Colon (tissue), 2 donors: Measurements from ENCODE around the gene TCN2.
"Not testable (repeated sequence)": the region's sequence is repeated elsewhere in the genome, so short reads cannot be mapped to it uniquely, and the experiment has no call there.

ENCODE experiments used
- FAIRE-seq: peaks from 2 replicates; lab custom pipeline; 2012; peaks lifted over from hg19 to GRCh38; lab: Jason Lieb, UNC
- donor health status: control.
- donor health status: control.

The TCN2 gene

GRCh38 chr22:30606455-30607299 lies at the start of gene TCN2:
Gene TCN2, plus strand, starts transcription at chr22:30607174. Its CDS starts 158 bp downstream, at chr22:30607332.
- no peak for FAIRE-seq

DNA sequence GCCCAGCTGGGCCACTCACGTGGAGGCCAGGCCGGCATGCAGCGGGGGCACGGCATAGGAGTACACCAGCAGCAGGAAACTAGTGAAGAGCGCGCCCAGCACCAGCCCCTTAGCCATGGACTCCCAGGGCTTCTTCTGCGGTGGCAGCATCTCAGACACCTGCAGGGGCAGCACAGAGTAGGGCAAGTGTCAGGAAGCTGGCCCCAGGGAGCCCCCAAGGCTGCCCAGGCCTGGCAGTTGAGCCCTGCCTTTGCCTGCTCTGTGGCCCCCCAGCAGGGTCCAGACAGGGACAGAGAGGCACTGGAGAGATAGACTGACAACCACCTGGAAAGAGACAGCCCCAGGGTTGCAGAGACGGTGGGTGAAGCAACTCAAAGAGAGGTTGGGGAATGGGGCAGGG lies 49.7 kb upstream of the TCN2 start:
- FAIRE-seq = no peak

GRCh38 chr22:30559889-30560288 lies 47.1 kb upstream of the TCN2 start:
- FAIRE-seq = no peak

GRCh38 chr22:30560643-30561202 lies 46.3 kb upstream of the TCN2 start:
- FAIRE-seq = not testable (repeated sequence)

- no peak for FAIRE-seq
Observed at GRCh38 chr22:30561402-30562189, 45.4 kb upstream of the TCN2 start.

DNA sequence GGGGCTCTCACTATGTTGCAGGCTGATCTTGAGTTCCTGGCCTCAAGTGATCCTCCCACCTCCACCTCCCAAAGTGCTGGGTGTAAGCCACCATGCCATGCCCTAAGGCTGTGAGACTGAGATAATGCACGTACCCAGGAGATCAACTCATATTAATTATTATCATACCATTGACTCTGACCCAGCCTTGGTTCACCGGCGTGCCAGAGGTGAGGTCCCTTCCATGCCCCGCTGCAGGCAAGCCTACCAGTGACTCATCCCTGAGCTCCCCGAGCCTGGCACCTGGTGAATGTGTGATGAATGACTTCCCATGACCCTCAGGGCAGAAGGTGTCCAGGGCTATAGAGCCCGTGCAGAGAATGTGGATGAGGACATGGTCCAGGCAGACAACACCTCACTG lies 44.6 kb upstream of the TCN2 start:
- FAIRE-seq = no peak

- no peak for FAIRE-seq
Observed at GRCh38 chr22:30564045-30564760, 42.8 kb upstream of the TCN2 start.

GRCh38 chr22:30564761-30565119 lies 42.2 kb upstream of the TCN2 start:
- no peak for FAIRE-seq

- FAIRE-seq = no peak
Observed at GRCh38 chr22:30565341-30565740, 41.6 kb upstream of the TCN2 start.

DNA sequence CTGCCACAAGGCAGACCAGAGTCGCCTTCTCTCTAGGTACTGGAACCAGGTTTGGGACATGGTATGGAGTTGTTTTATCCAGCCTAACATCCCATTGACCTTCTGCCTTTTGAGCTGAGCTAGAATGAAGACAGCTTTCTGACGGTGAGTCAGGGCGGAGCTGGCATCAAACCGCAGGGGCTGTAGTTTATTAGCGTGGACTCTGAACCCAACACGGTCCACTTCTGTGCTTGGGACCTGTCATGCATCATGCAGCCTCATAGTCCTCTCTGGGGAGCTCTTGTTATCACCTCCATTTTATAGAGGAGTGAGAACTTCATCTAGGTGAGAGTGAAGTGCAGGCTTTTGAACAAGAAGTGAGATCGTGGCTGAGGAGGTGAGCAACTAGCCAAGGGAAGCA lies 40.8 kb upstream of the TCN2 start:
- FAIRE-seq = no peak

DNA sequence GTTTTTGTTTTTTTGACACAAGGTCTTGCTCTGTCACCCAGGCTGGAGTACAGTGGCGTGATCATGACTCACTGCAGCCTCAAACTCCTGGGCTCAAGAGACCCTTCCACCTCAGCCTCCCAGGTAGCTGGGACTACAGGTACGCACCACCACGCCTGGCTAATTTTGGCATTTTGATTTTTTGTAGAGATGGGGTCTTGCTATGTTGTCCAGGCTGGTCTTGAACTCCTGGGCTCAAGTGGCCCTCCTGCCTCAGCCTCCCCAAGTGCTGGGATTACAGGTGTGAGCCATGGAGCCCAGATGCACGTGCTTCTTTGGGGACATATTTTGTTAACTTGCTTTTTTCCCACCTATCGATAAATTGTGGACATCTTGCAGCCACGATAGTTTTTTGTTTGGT lies 39.7 kb upstream of the TCN2 start:
- FAIRE-seq = not testable (repeated sequence)

GRCh38 chr22:30568137-30568805 lies 38.7 kb upstream of the TCN2 start:
- no peak for FAIRE-seq

GRCh38 chr22:30569674-30570202 lies 37.2 kb upstream of the TCN2 start:
- FAIRE-seq = no peak

- FAIRE-seq = no peak
Observed at GRCh38 chr22:30572210-30572609, 34.8 kb upstream of the TCN2 start.

GRCh38 chr22:30572840-30573593 lies 34.0 kb upstream of the TCN2 start:
- no peak for FAIRE-seq

GRCh38 chr22:30573594-30574094 lies 33.3 kb upstream of the TCN2 start:
- no peak for FAIRE-seq

DNA sequence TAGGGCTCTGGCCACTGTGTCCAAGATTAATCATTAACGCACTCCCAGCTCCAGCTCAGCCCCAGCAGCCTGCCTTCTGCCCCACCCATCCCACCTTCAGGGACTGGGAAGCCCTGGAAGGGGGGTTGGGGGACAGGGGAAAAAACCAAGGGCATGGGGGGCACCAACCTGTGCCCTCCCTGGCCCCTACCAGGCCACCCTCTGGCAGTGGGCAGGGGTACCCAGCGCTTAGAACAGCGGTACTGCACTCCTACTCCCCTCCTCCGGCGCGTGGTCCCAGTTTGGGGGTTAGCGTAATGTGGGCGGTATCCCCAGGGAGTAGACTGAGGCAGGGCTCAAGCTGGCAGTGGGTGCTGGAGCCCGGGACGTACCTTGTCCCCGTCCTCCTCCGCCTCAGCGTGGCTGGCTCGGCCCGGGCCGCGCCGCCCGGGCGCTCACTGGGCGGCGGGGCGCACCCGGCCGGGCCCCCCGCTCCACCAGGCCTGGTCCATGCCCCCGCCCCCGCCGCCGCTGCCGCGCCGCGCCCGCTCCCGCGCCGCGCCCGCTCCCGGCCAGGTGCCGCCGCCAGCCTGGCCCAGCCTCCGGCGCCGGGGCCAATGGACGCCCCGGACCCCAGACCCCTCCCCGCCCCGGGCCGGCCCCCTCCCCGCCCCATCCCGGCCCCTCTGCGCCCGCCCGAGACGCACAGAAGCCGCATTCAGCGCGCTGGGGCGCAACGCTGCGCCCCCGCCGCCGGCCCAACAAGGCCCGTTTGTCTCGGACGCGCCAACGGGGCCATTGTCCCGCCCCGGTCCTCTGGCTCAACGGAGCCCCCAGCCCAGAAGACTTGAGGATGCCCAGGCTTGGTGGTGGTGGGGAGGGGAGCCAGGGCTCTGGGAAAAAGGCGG lies 32.6 kb upstream of the TCN2 start, which contains the start of gene GAL3ST1:
Gene GAL3ST1 (minus strand): TSS at position 571 of the 887 bp plus-strand sequence. CDS start 17,273 bp downstream, outside the sequence.
- FAIRE-seq = no peak

- no peak for FAIRE-seq
Observed at GRCh38 chr22:30574997-30575671, 31.8 kb upstream of the TCN2 start.

DNA sequence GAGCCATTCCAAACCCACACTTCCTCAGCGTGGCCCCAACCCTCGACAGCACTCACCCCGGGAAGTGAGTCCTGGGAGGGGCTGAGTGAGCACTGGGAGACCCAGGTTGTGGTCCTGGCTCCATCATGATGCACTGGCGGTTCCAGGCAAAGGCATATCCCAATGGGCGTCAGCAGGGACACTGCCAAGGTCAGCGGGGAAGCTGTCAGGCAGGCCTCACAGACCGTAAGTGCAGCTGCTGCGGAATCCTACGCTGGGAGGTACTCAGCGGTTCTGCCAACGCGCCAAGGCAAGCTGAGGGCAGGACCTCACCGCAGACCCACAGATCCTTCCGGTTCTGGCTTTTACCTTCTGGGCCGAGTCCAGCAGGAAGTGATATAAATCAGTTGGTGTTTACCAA lies 31.1 kb upstream of the TCN2 start:
- FAIRE-seq = no peak
